Inflammatory macrophage (primary cell): ENCODE results near the gene ROBO1.

Source experiments
- DNase-seq, 2 donors: peaks; one replicate each; pipeline ENCODE4 v3.0.0-alpha.2; 2020 to 2022

ROBO1 gene

GRCh38 chr3:79002465-79003372, 765.1 kb downstream of the ROBO1 start:
- no peak for DNase-seq

GRCh38 chr3:79001255-79001654, 766.5 kb downstream of the ROBO1 start:
- DNase-seq, result no peak

- no peak for DNase-seq
Observed at GRCh38 chr3:78999139-78999538, 768.7 kb downstream of the ROBO1 start.

GRCh38 chr3:78995087-78995486, 772.7 kb downstream of the ROBO1 start:
- no peak for DNase-seq

GRCh38 chr3:78994174-78995027, 773.4 kb downstream of the ROBO1 start:
- no peak for DNase-seq

- DNase-seq, result no peak
Observed at GRCh38 chr3:78993375-78993774, 774.4 kb downstream of the ROBO1 start.

GRCh38 chr3:78992830-78993229, 775.0 kb downstream of the ROBO1 start:
- no peak for DNase-seq

GRCh38 chr3:78992400-78992799, 775.4 kb downstream of the ROBO1 start:
- no peak for DNase-seq

GRCh38 chr3:78991656-78992055, 776.1 kb downstream of the ROBO1 start:
- DNase-seq, result no peak

- no peak for DNase-seq
Observed at GRCh38 chr3:78990156-78990555, 777.6 kb downstream of the ROBO1 start.

GRCh38 chr3:78988324-78988723, 779.5 kb downstream of the ROBO1 start:
- no peak for DNase-seq

- DNase-seq, result no peak
Observed at GRCh38 chr3:78986416-78987101, 781.2 kb downstream of the ROBO1 start.

- DNase-seq, result no peak
Observed at GRCh38 chr3:78985981-78986380, 781.8 kb downstream of the ROBO1 start.

- DNase-seq, result no peak
Observed at GRCh38 chr3:78979028-78979427, 788.8 kb downstream of the ROBO1 start.

GRCh38 chr3:78978037-78978436, 789.8 kb downstream of the ROBO1 start:
- DNase-seq, result no peak

GRCh38 chr3:78977073-78977472, 790.7 kb downstream of the ROBO1 start:
- DNase-seq, result no peak

- no peak for DNase-seq
Observed at GRCh38 chr3:78976200-78976599, 791.6 kb downstream of the ROBO1 start.

- DNase-seq, result no peak
Observed at GRCh38 chr3:78974181-78974790, 793.5 kb downstream of the ROBO1 start.

- no peak for DNase-seq
Observed at GRCh38 chr3:78972617-78973301, 795.0 kb downstream of the ROBO1 start.

- no peak for DNase-seq
Observed at GRCh38 chr3:78970656-78971055, 797.1 kb downstream of the ROBO1 start.

GRCh38 chr3:78969483-78969882, 798.3 kb downstream of the ROBO1 start:
- DNase-seq, result no peak

GRCh38 chr3:78967061-78967460, 800.7 kb downstream of the ROBO1 start:
- no peak for DNase-seq
